ENCODE measurements around the gene TLR2.

GRCh38 chr4:153722036-153722435 is 38.0 kb downstream of the TLR2 start:
- TF ChIP-seq, protein P1, sequence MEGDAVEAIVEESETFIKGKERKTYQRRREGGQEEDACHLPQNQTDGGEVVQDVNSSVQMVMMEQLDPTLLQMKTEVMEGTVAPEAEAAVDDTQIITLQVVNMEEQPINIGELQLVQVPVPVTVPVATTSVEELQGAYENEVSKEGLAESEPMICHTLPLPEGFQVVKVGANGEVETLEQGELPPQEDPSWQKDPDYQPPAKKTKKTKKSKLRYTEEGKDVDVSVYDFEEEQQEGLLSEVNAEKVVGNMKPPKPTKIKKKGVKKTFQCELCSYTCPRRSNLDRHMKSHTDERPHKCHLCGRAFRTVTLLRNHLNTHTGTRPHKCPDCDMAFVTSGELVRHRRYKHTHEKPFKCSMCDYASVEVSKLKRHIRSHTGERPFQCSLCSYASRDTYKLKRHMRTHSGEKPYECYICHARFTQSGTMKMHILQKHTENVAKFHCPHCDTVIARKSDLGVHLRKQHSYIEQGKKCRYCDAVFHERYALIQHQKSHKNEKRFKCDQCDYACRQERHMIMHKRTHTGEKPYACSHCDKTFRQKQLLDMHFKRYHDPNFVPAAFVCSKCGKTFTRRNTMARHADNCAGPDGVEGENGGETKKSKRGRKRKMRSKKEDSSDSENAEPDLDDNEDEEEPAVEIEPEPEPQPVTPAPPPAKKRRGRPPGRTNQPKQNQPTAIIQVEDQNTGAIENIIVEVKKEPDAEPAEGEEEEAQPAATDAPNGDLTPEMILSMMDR (IDR thresholded peaks at IDR 0.05) = no peak
- no peak for TF ChIP-seq POLR2A (IDR thresholded peaks at IDR 0.05)
- TF ChIP-seq POLR2AphosphoS5 (IDR thresholded peaks at IDR 0.05; ENCODE audit: insufficient read depth in 1 of 2, low read depth in 1 of 2) = no peak

All from vagina (tissue), 2 donors.